Body of pancreas (tissue), 4 donors: Measurements from ENCODE around the gene ABCA1. TPM values are rescaled to one million over a fixed set of nuclear protein-coding genes. Genes with fewer than 3 reads are reported as not detected.
A peak's percentile ranks its signal among the peaks of the same experiment; 100 is the strongest.
"Not testable (repeated sequence)": the region's sequence is repeated elsewhere in the genome, so short reads cannot be mapped to it uniquely, and the experiment has no call there.

Experiments
- ATAC-seq: fragments of 150-250 bp; one replicate; pipeline ENCODE4 v1.9.1; 2016
- DNase-seq, 4 donors: peaks; one replicate each; pipeline ENCODE4 v3.0.0-alpha.2; 2019
- H3K27ac ChIP-seq, 4 donors: fragments of 200-600 bp; sonication (generic); 1 replicate in 3 of 4; 2 replicates in 1 of 4; pipeline versions ENCODE4 v1.5.1 to v1.6.1; 2016 to 2019; ENCODE audit warnings: mild to moderate bottlenecking in 1 of 4, mixed read lengths in 1 of 4, moderate library complexity in 1 of 4
- H3K27me3 ChIP-seq, 2 donors: fragments of 200-600 bp; sonication (generic); one replicate each; pipeline ENCODE4 v1.6.0; 2016; ENCODE audit warnings: mild to moderate bottlenecking in 1 of 2
- H3K36me3 ChIP-seq, 2 donors: fragments of 200-600 bp; sonication (generic); replicated peaks in 1 of 2; 2 replicates each; pipeline ENCODE4 v1.5.1; 2016; ENCODE audit warnings: low read depth in 2 of 2; ENCODE audit not compliant: insufficient read depth in 1 of 2
- H3K4me1 ChIP-seq: fragments of 200-600 bp; sonication (generic); one replicate; pipeline ENCODE4 v1.6.0; 2016
- H3K4me3 ChIP-seq, 2 donors: fragments of 200-600 bp; sonication (generic); 1 replicate in 1 of 2; 2 replicates in 1 of 2; pipeline ENCODE4 v1.5.1; 2016 to 2019
- H3K9me3 ChIP-seq, 3 donors: fragments of 200-600 bp; sonication (generic); 1 replicate in 2 of 3; 2 replicates in 1 of 3; pipeline ENCODE4 v1.5.1; 2016
- CTCF ChIP-seq, 7 experiments: fragments of 450-650 bp in 4 of 7; fragments of 200-600 bp in 3 of 7; sonication (generic) in 3 of 7; IDR thresholded peaks; one replicate each; pipeline ENCODE4 v1.5.1; 2016 to 2019; ENCODE audit warnings: antibody characterized with exemption in 7 of 7
- POLR2A ChIP-seq, 3 donors: fragments of 450-650 bp; IDR thresholded peaks; one replicate each; pipeline ENCODE4 v1.6.1; 2016; ENCODE audit warnings: antibody characterized with exemption in 3 of 3, mild to moderate bottlenecking in 2 of 3
- WGBS, 2 donors: methylation state at CpG; one replicate each; pipeline ENCODE4 v1.1.5; 2017; 5-methylcytosine and 5-hydroxymethylcytosine counted together
- intact Hi-C: fragments of 100-400 bp; cut with DNase I; formaldehyde crosslinking; loops from one replicate; pipeline ENCODE4 v1.15.1; 2023
- total RNA-seq, 2 donors: library from RNA; depleted of rRNA; stranded (reverse); fragments of >200 nt; gene quantifications; one replicate each; pipeline ENCODE4 v1.1.0, GENCODE V29; 2016

ABCA1 gene
- total RNA-seq, 2 donors from 2014 or later, result 18.1 to 18.9 TPM

GRCh38 chr9:104772714-104773510 lies 155.0 kb downstream of the ABCA1 start:
- WGBS, 2 donors, result 57 to 67% methylated on average over 5 of the region's 5 CpGs
- ATAC-seq, result peak; percentile 24
- peak in 1 of 4 donors; percentile 21 for DNase-seq
- H3K4me3 ChIP-seq, result no peak overlapping the region
- peaks cover 3% of the 10 kb centered on the region for H3K4me1 ChIP-seq
- H3K27ac ChIP-seq, result no peak overlapping the region
- H3K9me3 ChIP-seq, result no peaks in the 10 kb centered on the region
- intact Hi-C loops, result no loop called here
- no peak for TF ChIP-seq CTCF (IDR thresholded peaks at IDR 0.05)
- no peak for TF ChIP-seq POLR2A (IDR thresholded peaks at IDR 0.05)
- H3K27me3 ChIP-seq, result no peaks in the 10 kb centered on the region
- H3K36me3 ChIP-seq, result no peaks in the 10 kb centered on the region

GRCh38 chr9:104769655-104770054 lies 158.3 kb downstream of the ABCA1 start:
- Histone ChIP-seq H3K4me3 (no peak overlapping the region), H3K4me1 (peaks cover 11% of the 10 kb centered on the region), H3K27me3 (no peaks in the 10 kb centered on the region), H3K9me3 (no peaks in the 10 kb centered on the region), H3K27ac (peak overlapping the region in 1 of 4 donors; percentile 25), H3K36me3 (no peaks in the 10 kb centered on the region)
- no peak for TF ChIP-seq POLR2A (IDR thresholded peaks at IDR 0.05)
- no peak for TF ChIP-seq CTCF (IDR thresholded peaks at IDR 0.05)
- ATAC-seq (no peak), DNase-seq (no peak)
- intact Hi-C loops, result no loop called here
- 79 to 83% methylated on average over 2 of the region's 2 CpGs for WGBS, 2 donors

GRCh38 chr9:104769029-104769428 lies 158.9 kb downstream of the ABCA1 start:
- DNase-seq, H3K9me3 ChIP-seq, H3K36me3 ChIP-seq, ATAC-seq, intact Hi-C loops, H3K4me3 ChIP-seq, H3K27ac ChIP-seq, H3K27me3 ChIP-seq: not testable (repeated sequence)
- WGBS, 2 donors, result 96 to 97% methylated on average over 12 of the region's 12 CpGs
- peaks cover 11% of the 10 kb centered on the region for H3K4me1 ChIP-seq

GRCh38 chr9:104767507-104767906 lies 160.4 kb downstream of the ABCA1 start:
- Histone ChIP-seq H3K36me3 (no peaks in the 10 kb centered on the region), H3K9me3 (no peaks in the 10 kb centered on the region), H3K27ac (no peak overlapping the region), H3K4me1 (peaks cover 11% of the 10 kb centered on the region), H3K4me3 (no peak overlapping the region), H3K27me3 (no peaks in the 10 kb centered on the region)
- DNase-seq (no peak), ATAC-seq (no peak)
- intact Hi-C loops, result no loop called here
- 95 to 100% methylated on average over 3 of the region's 3 CpGs for WGBS, 2 donors
- TF ChIP-seq CTCF (IDR thresholded peaks at IDR 0.05), result no peak
- TF ChIP-seq POLR2A (IDR thresholded peaks at IDR 0.05), result no peak

- Histone ChIP-seq H3K4me3 (no peak overlapping the region), H3K36me3 (no peaks in the 10 kb centered on the region), H3K9me3 (no peaks in the 10 kb centered on the region), H3K27me3 (no peaks in the 10 kb centered on the region), H3K4me1 (peaks cover 11% of the 10 kb centered on the region), H3K27ac (no peak overlapping the region)
- ATAC-seq (no peak), DNase-seq (no peak)
- WGBS, 2 donors, result 86 to 89% methylated on average over 7 of the region's 7 CpGs
- TF ChIP-seq CTCF (IDR thresholded peaks at IDR 0.05), result no peak
- no peak for TF ChIP-seq POLR2A (IDR thresholded peaks at IDR 0.05)
- intact Hi-C loops, result no loop called here
Measured at GRCh38 chr9:104766025-104766424, 161.9 kb downstream of the ABCA1 start.
